Upper lobe of left lung (tissue), 4 donors: ENCODE results near the gene MAGI3.

Source experiments
- POLR2A ChIP-seq, 4 donors: fragments of 450-650 bp; IDR thresholded peaks; one replicate each; pipeline ENCODE4 v1.5.1; 2016 to 2017; ENCODE audit warnings: antibody characterized with exemption in 4 of 4, mild to moderate bottlenecking in 2 of 4
- TF ChIP-seq, protein P1 (sequence below), 6 experiments: fragments of 450-650 bp in 4 of 6; fragments of 200-600 bp in 2 of 6; sonication (generic) in 2 of 6; IDR thresholded peaks; one replicate each; pipeline ENCODE4 v1.5.1; 2016 to 2019; ENCODE audit warnings: antibody characterized with exemption in 6 of 6

DNA sequence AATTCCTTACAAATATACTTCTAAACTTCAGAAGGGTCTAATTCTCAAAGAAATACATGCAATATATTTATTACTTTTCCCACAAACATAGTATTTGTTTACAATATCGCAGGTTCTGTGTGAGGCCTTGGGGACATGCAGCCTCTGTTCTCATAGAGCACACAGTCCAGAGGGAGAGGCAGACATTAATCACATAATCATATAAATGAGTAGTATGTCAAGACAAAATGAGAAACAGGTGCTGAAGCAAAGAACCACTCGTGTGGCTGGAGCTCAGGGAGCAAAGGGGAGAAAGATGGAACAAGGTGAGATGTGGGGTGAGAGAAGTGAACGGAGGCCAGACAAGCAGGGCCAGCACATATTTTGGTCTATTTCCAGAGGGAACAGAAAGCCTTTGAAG lies 26.4 kb upstream of the MAGI3 start:
- TF ChIP-seq, protein P1, sequence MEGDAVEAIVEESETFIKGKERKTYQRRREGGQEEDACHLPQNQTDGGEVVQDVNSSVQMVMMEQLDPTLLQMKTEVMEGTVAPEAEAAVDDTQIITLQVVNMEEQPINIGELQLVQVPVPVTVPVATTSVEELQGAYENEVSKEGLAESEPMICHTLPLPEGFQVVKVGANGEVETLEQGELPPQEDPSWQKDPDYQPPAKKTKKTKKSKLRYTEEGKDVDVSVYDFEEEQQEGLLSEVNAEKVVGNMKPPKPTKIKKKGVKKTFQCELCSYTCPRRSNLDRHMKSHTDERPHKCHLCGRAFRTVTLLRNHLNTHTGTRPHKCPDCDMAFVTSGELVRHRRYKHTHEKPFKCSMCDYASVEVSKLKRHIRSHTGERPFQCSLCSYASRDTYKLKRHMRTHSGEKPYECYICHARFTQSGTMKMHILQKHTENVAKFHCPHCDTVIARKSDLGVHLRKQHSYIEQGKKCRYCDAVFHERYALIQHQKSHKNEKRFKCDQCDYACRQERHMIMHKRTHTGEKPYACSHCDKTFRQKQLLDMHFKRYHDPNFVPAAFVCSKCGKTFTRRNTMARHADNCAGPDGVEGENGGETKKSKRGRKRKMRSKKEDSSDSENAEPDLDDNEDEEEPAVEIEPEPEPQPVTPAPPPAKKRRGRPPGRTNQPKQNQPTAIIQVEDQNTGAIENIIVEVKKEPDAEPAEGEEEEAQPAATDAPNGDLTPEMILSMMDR (IDR thresholded peaks at IDR 0.05), result no peak
- TF ChIP-seq POLR2A (IDR thresholded peaks at IDR 0.05), result no peak
